NCI-H69 (cell line): ENCODE data around the gene NEU4.
A peak's percentile ranks its signal among the peaks of the same experiment; 100 is the strongest.
"Not testable (repeated sequence)": the region's sequence is repeated elsewhere in the genome, so short reads cannot be mapped to it uniquely, and the experiment has no call there.

Experiments used
- DNase-seq: peaks from one replicate; lab custom pipeline; 2025; lab: John Stamatoyannopoulos, UW

NEU4 gene

DNA sequence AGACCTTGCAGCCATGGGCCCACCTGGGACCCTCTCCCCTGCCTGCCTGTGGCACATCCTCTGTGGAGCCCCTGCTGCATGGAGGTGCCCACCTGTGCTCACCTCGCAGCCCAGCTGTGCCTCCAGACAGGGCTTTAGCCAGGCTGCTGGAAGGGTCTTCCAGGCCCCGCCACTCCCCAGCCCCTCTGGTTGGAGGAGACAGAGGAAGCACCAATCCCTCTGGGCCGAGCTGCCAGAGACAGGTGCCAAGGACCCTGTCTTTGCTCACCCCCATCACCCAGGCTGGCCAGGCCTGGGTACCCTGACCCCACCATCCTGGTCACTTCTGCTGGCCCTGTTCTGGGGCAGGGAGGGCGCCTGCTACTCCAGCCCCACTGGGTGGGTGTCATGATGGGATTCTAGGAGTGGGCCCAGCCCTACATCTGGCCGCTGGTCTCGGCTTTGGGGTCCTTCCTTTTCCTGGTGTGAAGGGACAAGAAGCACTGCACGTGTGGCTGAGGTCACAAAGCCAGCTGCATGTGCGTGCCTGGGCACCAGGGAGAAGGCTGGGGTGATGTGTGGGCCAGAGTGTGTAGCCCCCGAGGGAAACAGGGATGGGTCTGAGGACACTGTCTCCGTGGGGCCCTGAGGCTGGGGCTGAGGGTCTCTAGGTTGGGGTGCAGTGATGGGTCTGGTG is 9.3 kb upstream of the NEU4 start:
- no peak for DNase-seq

DNA sequence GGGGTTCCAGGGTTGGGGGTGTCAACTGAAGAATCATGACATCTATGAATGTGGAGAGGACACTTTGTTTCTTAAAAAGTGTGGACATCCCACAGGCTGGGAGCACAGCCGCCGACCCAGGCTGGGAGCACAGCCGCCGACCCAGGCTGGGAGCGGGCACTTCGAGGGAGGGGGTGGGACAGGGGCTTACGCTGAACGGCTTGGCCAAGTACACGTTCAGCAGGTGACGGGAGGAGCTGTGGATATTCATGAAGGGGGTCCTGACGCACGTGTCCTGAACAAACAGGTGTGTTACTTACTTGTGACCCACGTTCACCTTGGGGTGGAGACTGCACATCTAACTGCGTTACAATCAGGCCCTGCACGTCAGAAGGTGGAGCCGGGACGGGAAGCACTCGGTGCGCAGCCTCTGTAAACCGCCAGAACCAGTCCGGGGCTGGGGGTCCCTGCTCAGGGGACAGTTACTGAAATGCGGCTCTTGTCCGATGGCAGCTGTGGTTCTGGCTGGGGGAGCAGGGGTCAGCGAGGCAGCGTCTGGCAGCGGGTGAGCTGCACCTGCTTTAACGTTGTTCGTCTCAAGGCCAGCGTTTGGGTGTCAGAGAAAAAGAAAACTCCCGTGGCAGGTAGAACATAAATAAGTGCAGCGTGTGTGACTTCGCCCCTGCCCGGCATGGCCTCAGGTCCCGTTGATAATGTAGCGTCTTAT is 8.6 kb upstream of the NEU4 start:
- not testable (repeated sequence) for DNase-seq

DNA sequence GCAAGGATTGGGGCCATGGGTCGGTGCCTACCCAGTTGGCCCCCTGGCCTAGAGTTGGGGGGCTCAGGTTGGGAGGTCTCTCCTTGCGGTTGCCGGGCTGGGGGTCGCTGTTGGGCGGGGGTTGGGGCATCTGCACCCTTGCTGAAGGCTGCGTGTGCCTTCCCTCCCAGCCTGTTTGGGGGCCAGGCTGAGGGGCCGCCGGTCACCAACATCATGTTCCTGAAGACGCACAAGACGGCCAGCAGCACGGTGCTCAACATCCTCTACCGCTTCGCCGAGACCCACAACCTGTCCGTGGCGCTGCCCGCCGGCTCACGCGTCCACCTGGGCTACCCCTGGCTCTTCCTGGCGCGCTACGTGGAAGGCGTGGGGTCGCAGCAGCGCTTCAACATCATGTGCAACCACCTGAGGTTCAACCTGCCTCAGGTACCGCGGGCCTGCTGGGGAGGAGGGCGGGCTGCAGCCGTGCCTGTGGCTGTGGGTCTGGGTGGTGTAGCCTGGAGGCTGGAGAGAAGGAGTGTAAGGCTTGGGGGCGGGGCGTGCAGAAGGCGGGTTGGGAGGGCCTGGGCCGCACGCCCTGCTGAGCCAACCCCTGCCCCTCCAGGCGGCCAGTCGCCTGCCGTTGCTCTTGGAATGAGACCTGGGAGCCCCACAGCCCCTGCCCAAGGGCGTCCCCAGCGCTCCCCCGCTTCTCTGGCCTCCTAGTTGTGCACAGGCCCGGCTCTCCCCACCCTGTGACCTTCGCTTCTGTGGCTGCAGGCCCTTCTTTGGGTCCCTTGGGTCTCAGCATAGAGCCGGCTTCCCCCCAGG is 7.2 kb upstream of the NEU4 start:
- DNase-seq, result peak; percentile 1

DNA sequence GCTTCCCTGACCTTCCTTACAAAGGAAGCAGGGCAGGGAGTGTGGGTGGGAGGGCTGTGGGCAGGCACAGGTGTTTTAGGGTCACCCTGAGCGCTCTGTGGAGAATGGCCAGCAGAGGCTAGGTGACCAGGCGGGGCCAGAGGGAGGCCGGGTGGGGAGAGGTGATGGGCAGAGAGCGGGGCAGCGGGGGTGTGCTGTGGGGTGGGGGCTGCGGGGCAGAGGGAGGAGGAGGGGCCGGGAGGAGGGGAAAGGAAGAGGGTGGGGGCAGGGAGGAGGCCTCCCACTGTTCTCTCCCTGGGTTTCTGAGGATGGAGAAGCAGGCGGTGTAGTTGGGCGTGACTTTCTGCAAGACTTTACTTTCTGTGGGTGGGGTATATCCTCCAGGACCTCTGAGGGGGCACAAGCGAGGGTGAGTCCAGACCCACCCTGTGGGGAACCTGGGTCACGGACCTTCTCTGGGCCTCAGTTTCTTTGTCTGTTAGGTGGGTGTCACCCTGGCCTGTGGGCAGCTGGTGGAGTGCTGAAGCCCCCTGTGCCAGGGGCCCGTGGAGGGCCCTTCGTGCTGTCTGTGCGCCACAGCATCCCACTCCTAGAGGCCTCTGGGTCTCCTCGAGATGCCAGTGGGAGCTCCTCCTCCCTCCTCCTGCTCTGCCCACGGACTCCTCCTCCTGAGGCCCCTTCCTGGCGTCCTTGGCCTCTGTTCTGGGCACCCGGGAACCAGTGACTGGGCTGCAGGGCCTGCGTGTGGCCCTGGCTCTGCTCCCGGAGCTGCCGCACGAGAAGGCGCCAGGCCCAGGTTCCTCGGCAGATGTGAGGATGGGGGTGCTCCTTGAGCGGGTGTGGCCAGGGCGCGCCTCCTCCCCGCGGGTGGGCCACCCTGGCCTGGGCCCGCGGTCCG is 6.3 kb upstream of the NEU4 start:
- no peak for DNase-seq

DNA sequence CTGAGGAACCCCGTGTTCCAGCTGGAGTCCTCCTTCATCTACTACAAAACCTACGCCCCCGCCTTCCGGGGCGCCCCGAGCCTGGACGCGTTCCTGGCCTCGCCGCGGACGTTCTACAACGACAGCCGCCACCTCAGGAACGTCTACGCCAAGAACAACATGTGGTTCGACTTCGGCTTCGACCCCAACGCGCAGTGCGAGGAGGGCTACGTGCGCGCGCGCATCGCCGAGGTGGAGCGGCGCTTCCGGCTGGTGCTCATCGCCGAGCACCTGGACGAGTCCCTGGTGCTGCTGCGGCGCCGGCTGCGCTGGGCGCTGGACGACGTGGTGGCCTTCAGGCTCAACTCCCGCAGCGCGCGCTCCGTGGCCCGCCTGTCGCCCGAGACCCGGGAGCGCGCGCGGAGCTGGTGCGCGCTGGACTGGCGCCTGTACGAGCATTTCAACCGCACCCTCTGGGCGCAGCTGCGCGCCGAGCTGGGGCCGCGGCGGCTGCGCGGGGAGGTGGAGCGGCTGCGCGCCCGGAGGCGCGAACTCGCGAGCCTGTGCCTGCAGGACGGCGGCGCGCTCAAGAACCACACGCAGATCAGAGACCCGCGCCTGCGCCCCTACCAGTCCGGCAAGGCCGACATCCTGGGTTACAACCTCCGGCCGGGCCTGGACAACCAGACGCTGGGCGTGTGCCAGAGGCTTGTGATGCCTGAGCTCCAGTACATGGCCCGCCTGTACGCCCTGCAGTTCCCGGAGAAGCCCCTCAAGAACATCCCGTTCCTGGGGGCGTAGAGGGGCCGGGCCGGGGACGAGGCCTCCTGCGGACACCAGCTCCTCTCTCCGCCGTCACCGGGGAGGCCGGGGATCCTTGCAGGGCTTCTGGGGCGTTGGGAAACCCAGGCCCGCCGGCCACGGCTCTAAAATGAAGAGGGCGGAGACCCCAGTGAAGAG is 5.3 kb upstream of the NEU4 start:
- DNase-seq, result peak; percentile 80

DNA sequence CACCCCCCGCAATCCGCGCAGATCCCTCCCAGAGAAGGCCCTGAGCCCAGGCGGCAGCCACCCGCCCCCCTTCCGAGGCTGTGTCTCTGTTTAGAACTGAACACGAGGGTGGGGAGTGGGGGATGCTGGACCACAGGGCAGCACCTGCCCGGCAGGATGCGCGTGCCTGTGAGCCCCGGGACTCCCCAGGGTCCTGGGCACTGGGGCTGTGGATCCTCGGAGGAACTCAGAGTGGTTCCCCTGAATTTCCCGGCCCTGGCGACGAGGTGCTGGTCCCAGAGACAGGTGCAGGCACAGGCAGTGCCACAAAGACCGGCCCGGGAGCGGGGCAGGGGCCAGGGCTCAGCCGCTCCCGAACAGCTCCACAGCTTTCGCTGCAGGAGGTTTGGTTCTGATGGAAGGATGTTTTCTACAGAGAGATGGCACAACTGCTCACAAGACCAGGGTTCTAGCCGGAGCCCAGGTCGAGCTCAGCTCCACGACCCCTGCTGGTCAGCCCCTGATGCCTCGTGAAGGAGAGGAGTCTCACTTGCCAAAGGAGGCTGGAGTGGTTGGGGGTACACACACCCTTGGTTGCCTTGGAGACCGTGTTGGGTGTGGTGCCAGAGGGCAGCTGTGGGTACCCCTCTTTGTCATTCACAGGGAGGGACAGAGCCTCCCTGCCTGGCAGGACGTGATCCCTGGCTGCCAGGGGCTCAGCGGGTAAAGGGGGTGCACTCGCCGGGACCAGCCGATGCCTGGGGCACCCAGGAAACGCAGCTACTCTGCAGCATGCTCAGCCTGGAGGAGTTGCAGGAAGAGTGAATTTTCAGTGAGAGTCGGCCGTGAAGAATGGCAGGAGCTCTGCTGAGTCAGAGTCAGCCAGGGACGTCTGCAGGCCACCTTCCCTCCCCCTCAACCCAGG is 4.4 kb upstream of the NEU4 start:
- peak; percentile 17 for DNase-seq

DNA sequence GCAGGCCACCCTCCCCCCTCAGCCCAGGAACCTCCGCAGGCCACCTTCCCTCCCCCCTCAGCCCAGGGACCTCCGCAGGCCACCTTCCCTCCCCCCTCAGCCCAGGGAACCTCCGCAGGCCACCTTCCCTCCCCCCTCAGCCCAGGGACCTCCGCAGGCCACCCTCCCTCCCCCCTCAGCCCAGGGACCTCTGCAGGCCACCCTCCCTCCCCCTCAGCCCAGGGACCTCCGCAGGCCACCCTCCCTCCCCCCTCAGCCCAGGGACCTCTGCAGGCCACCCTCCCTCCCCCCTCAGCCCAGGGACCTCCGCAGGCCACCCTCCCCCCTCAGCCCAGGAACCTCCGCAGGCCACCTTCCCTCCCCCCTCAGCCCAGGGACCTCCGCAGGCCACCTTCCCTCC is 2.8 kb upstream of the NEU4 start:
- DNase-seq, result not testable (repeated sequence)

DNA sequence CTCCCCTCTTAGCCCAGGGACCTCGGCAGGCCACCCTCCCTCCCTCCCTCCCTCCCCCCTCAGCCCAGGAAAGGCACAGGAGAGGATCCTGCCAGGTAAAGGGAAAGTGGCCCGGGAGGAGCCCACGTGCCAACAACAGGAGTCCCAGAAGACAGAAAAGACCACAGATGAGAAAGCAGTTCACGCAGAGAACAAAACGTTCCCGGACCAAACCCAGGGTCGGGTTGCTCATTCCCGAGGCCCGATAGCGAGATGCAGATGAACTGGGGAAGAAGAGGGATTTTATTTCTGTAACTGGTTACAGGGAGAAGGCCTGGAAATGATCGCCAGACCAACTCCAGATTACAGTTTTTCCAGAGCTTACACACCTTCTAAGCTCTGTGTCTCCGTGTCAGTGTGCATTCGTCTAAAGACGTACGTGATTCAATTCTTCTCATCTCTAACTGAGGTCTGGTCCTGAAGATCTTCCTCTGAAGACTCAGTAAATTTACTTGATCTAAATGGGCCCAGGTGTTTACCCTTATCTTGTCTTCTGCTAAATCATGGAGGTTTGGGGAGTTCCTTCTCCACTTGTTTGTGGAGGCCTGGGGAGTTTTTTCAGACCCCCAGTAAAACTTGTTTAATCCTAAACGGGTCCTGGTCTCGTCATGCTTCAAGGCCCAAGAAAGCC is 807 bp upstream of the NEU4 start:
- no peak for DNase-seq

DNA sequence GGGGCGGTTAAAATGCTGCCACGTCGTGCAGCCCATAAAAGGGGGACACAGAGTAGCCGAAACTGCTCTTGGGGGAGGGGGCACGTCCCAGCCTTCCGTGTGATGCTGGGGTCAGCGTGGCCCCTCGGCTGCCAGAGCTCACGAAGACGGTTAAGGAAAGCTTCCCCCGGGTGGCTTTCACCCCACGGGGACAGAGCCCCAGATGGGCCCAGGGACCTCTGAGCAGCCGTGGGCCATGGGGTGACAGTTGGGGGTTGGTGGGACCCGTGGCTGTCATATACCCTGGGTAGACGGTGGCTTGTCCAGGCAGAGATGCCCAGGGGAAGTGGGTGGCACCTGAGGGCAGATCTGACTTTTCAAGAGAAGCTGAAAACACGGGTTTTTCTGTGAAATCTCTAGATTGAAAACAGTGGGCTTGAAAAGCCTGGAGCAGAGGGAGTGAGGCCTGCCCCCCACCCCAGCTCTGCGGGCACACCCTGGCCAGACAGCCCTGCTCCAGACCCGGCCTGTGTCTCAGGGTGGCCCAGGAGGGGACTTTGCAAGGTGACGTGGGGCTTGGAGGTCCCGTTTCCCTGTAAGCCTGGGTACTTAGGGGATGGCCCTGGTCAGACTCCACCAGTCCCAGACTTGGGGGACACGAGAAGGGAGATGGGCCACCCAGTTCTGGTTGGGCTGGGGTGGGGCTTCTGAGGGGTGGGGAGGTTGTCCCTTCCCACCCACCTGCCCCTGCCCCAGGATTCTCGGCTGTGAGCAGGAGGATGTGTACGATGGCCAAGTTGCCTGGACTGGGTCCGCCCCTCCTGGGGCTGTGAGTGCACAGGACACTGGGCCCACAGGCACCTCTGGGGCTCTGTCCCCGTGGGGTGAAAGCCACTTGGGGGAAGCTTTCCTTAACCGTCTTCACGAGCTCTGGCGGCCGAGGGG is 652 bp downstream of the NEU4 start:
- no peak for DNase-seq

DNA sequence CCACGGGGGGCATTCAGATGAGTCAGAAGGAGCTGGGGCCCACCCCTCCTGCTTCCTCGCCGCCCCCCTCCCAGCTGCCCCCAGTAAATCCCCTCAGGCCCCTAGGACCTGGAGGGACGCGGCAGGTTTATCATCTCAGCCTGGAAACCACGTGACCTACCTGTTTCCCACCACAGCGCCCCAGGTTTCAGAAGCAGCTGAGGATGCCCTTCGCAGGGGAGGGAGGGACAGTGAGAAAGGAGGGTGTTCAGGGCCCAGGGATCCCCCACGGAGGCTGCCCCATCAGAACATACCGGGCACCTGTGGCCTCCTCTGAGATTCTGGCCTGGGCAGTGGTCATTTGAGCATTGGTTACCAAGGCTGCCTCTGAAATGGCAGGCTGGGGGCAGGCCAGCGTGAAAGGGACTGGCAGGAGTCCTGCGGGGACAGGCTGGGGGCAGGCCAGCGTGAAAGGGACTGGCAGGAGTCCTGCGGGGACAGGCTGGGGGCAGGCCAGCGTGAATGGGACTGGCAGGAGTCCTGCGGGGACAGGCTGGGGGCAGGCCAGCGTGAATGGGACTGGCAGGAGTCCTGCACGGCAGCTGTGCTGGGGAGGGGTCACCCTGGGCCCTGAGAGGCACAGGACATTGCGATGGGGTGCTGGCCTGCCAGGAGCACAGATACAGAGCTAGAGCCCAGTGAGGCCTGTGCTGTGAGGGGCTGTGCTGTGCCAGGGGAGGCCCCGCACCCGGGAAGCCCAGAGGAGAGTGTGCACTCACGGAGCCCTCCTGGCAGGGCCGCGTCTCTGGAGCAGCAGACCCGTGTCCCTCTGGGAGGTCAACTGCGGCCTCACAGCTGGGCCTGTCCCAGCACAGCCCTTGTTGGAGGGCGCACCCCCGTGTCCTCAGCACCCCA is 1.6 kb downstream of the NEU4 start:
- no peak for DNase-seq

DNA sequence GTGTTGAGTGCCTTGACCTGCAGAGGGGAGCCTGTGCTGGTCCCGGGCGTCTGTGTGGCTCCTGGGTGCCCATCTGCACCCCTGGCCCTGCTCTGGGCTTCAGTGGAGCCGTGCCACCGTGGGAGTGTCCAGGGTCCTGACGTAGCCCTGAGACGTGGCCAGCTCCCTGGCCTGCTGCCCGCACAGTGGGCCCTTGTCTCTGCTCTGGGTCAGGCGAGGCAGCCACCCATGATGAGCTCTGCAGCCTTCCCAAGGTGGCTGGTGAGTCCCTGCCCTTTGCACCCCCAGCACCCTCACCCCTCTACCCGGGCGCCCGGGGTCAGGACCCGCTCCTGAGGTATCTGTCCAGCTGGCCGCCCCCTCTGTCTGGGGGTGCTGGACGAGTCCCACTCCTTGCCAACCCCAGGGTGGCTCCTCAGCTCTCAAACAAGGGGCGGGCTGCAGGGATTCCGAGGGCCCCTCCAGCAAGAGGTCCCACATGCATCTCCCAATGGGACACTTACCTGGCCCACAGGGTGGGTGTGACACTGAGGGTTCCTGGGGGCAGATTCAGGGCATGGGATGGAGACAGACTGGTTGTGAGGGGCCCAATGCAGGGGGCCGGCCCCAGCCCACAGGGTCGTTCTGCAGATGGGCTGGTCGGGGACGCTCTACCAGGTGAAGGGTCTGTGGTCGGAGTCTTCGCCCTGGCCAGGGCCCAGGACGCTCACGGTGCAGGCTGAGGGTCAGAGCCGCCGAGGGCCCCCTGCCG is 2.4 kb downstream of the NEU4 start:
- DNase-seq, result no peak

DNA sequence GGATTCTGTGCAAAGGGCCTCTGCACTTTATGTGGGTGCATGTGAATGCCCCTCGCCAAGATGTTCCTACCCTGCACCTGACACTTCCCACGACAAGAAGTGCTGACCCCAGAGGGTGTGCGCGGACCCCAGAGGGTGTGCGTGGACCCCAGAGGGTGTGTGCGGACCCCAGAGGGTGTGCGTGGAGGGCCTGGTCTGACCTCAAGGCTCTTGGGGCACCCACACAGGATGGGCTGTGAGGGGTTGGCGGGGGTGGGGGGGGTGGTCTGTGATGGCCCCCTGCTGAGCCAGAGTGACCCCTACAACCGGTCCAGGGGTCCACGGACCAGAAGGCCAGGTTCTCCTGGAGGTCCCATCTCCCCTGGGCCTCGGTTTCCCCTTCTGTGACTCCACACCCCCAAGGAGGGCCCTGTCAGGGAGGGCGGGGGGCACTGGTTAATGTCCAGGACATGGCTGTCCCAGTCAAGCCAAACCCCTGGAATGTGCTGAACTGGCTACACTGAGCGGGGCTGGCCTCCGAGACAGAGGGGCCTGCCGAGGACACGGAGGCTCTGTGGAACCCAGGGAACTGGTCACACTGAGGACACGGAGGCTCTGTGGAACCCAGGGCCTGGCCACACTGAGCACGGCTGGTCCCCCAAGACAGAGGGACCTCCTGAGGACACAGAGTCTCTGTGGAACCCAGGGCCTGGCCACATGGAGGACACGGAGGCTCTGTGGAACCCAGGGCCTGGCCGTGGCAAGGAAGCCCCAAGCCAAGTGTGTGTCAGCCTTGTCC is 3.1 kb downstream of the NEU4 start:
- no peak for DNase-seq

DNA sequence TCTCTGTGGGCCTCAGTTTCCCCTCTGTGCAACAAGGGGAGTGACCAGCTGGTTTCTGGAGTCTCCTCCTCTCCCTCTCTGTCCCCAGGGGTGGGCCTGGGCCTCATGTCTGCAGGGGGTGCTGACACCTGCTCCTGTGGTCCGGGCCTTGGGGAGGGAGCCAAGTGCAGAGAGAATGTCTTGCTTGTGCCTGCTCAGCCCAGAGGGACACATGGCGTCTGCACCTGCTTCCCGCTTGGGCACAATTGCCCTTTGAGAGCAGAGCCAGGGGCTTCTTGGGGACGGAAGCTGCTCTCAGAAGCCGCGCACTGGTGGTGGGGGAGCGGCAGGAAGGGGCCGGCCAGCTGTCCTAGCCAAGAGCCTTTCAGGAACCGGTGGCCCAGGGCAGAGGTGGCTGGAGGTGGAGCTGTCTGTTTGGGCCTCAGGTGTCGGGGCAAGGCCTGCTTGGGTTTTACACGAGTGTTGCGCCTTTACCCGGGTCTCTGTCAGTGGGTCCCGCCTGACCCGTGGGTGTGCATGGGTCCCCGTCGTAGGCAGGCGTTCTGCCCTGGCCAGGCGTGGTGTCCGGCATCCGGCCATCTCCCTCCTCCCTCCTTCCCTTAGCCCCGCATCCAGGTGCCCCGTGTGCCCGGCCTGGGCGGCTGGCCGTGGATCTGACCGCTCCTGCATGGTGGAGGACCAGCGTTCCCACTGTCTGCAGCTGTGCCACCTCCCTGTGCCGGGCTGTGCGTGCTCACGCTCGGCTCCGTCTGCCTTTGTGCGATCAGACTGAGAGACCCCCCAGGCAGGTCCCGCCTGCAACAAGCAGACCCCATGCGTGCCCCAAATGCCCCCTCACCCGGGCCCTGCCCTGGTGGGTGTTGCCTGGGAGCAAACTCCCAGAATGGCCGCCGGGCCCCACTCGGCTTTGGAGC is 4.0 kb downstream of the NEU4 start:
- DNase-seq, result no peak

DNA sequence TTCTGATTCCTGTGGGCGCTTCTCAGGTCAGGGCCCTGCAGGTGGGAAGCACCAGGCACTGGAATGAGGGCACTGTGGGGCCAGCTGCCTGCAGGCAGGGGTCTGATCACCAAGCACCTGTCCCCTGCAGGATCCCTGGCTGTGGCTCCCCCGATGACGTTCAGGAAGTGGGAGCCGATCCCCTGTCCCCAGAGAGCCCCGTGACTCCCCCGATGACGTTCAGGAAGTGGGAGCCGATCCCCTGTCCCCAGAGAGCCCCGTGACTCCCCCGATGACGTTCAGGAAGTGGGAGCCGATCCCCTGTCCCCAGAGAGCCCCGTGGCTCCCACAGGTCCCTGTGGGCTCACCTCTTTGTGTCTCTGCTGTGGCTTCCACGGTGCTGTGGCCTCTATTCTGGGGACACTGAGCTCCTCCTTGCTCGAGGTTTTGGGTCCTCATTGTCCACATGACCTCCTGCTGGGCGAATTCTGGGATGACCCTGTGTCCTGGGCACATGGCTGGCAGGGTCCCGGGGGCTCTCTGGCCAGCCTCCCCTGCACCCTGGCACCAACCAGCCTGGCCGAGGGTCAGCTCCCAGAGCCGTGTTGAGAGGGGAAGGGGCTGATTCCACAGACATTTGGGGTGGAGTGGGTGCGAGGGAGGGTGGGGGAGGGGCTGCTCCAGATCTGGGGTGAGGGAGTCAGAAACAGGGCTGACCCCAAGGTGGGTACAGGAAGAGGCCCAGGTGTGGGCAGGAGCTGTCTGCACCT is 4.8 kb downstream of the NEU4 start:
- no peak for DNase-seq
